Eye (tissue), 1 donor: ENCODE results near the gene VWCE.
"Not testable (repeated sequence)": the region's sequence is repeated elsewhere in the genome, so short reads cannot be mapped to it uniquely, and the experiment has no call there.

Experiments
- DNase-seq: peaks from one replicate; pipeline ENCODE4 v3.0.0-alpha.2; 2015

VWCE gene

GRCh38 chr11:61254403-61255025 is 40.6 kb downstream of the VWCE start:
- peak; percentile 48 for DNase-seq

GRCh38 chr11:61252332-61252731 is 42.8 kb downstream of the VWCE start:
- DNase-seq: not testable (repeated sequence)

- not testable (repeated sequence) for DNase-seq
Observed at GRCh38 chr11:61250796-61251765, 44.0 kb downstream of the VWCE start.

GRCh38 chr11:61249201-61249600 is 45.9 kb downstream of the VWCE start:
- DNase-seq: not testable (repeated sequence)

- DNase-seq: not testable (repeated sequence)
Observed at GRCh38 chr11:61248071-61248470, 47.0 kb downstream of the VWCE start.

- DNase-seq: not testable (repeated sequence)
Observed at GRCh38 chr11:61245284-61245964, 49.7 kb downstream of the VWCE start.

GRCh38 chr11:61241526-61241925 is 53.6 kb downstream of the VWCE start:
- DNase-seq: not testable (repeated sequence)

GRCh38 chr11:61240875-61241274 is 54.2 kb downstream of the VWCE start, which contains the start of gene PGA5:
Gene PGA5 (plus strand): TSS chr11:61241175. CDS start chr11:61241227, 52 bp downstream.
- not testable (repeated sequence) for DNase-seq

- DNase-seq: not testable (repeated sequence)
Observed at GRCh38 chr11:61240288-61240687, 54.8 kb downstream of the VWCE start.

GRCh38 chr11:61237130-61237529 is 58.0 kb downstream of the VWCE start:
- not testable (repeated sequence) for DNase-seq

GRCh38 chr11:61232548-61233145 is 62.5 kb downstream of the VWCE start:
- DNase-seq: not testable (repeated sequence)

- not testable (repeated sequence) for DNase-seq
Observed at GRCh38 chr11:61231585-61231984, 63.5 kb downstream of the VWCE start.

GRCh38 chr11:61231033-61231432 is 64.1 kb downstream of the VWCE start:
- DNase-seq: not testable (repeated sequence)

GRCh38 chr11:61229458-61229857 is 65.7 kb downstream of the VWCE start:
- not testable (repeated sequence) for DNase-seq

GRCh38 chr11:61226457-61227137 is 68.5 kb downstream of the VWCE start:
- not testable (repeated sequence) for DNase-seq

- DNase-seq: not testable (repeated sequence)
Observed at GRCh38 chr11:61222692-61223091, 72.4 kb downstream of the VWCE start.

- DNase-seq: not testable (repeated sequence)
Observed at GRCh38 chr11:61222047-61222446, 73.1 kb downstream of the VWCE start, which contains the start of gene PGA4. Gene PGA4 (plus strand): TSS chr11:61222347. CDS start chr11:61222401, 54 bp downstream.

GRCh38 chr11:61219016-61219415 is 76.1 kb downstream of the VWCE start:
- not testable (repeated sequence) for DNase-seq

GRCh38 chr11:61218306-61218705 is 76.8 kb downstream of the VWCE start:
- not testable (repeated sequence) for DNase-seq

GRCh38 chr11:61213711-61214324 is 81.3 kb downstream of the VWCE start:
- not testable (repeated sequence) for DNase-seq

- DNase-seq: not testable (repeated sequence)
Observed at GRCh38 chr11:61212202-61212601, 82.9 kb downstream of the VWCE start.
